Measurements from ENCODE around the gene PWWP2B. TPM values are rescaled to one million over a fixed set of nuclear protein-coding genes. Genes with fewer than 3 reads are reported as not detected.

The PWWP2B gene
- total and polyA plus RNA-seq, 2 of the 13 experiments (the other 11 are each of a cell fraction or from before 2014, with no cell fraction given), result 2.3 to 4.7 TPM

- Histone ChIP-seq H2AFZ (ENCODE audit: low read length) (no peak overlapping the region), H3K4me2 (ENCODE audit: low read depth, low read length) (no peak overlapping the region), H3K4me3 (replicated peaks in 1 of 3; ENCODE audit: insufficient read depth in 1 of 3, low read depth in 2 of 3, low read length in 3 of 3) (no peak overlapping the region; a peak in 1 of 6 replicates), H3K27me3 (ENCODE audit: control insufficient read depth in 1 of 2, insufficient read depth in 2 of 2, low read length in 2 of 2) (peaks cover 8 to 19% of the 10 kb centered on the region in 2 experiments; a peak in 3 of 5 replicates), H4K20me1 (ENCODE audit: insufficient read depth, low read length) (no peaks in the 10 kb centered on the region), H3K27ac (ENCODE audit: extremely low read length, insufficient read depth, low read length) (no peak overlapping the region), H3K79me2 (ENCODE audit: insufficient read depth, low read length) (no peaks in the 10 kb centered on the region), H3K9me3 (ENCODE audit: low read length) (no peaks in the 10 kb centered on the region), H3K4me1 (ENCODE audit: insufficient read depth, low read length) (peaks cover 33% of the 10 kb centered on the region), H3K9ac (ENCODE audit: insufficient read depth, low read depth, low read length) (no peak overlapping the region), H3K36me3 (replicated peaks in 1 of 2; ENCODE audit: control insufficient read depth in 1 of 2, insufficient read depth in 2 of 2, low read length in 2 of 2) (no peaks in the 10 kb centered on the region; a peak in 1 of 5 replicates)
- no TSS peak for BruUV-seq (replicated peaks)
- TF ChIP-seq ZNF367 (CRISPR knock-in tag; IDR thresholded peaks at IDR 0.05; ENCODE audit: borderline replicate concordance) (no peak), ZSCAN20 (CRISPR knock-in tag; IDR thresholded peaks at IDR 0.05; ENCODE audit: borderline replicate concordance) (no peak), ZNF501 (CRISPR knock-in tag; IDR thresholded peaks at IDR 0.05) (no peak), CBX1 (IDR thresholded peaks at IDR 0.05; ENCODE audit: low read depth) (no peak), NR2F2 (IDR thresholded peaks at IDR 0.05; ENCODE audit: borderline replicate concordance, low read depth) (no peak), ZNF839 (CRISPR knock-in tag; IDR thresholded peaks at IDR 0.05; ENCODE audit: borderline replicate concordance) (no peak), PITX1 (CRISPR knock-in tag; IDR thresholded peaks at IDR 0.05) (no peak)
- TF ChIP-seq, protein P1, sequence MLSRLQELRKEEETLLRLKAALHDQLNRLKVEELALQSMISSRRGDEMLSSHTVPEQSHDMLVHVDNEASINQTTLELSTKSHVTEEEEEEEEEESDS (CRISPR knock-in tag; IDR thresholded peaks at IDR 0.05; ENCODE audit: borderline replicate concordance), result no peak
- in situ Hi-C loops (cut with HindIII; ENCODE audit: extremely low pct_ligation_motif_present, low pct_unique_long_range_greater_than_20kb) (no loop called here), intact Hi-C loops (cut with micrococcal nuclease; ENCODE audit: unreplicated experiment) (no loop called here)
- ATAC-seq (no peak), DNase-seq (ENCODE audit: low spot score) (no peak), FAIRE-seq (no peak)
- CTCF ChIA-PET (ENCODE audit: low intra/inter-chr PET ratio, low total read pairs), result no interaction called here
- WGBS (ENCODE audit: low lambda C conversion rate), result 90% methylated on average over 10 of the region's 13 CpGs
- POLR2A ChIA-PET, result no interaction called here
Measured at GRCh38 chr10:132398566-132398991, 1.6 kb downstream of the PWWP2B start.
